A549 (cell line): ENCODE data around the gene POM121L2. TPM values are rescaled to one million over a fixed set of nuclear protein-coding genes. Genes with fewer than 3 reads are reported as not detected.
A peak's percentile ranks its signal among the peaks of the same experiment; 100 is the strongest.

ENCODE experiments used
- ATAC-seq, 2 experiments: fragments of 200-7000 bp in 1 of 2; fragments of >200 bp in 1 of 2; cut with Nextera tagmentation in 1 of 2; cut with Tn5 transposase in 1 of 2; 3 replicates each; pipeline versions ENCODE4 v1.8.0 to v1.9.1; 2018 to 2020; ENCODE audit warnings: mild to moderate bottlenecking in 1 of 2, moderate library complexity in 1 of 2
- CTCF ChIA-PET: fragments of 300-600 bp; sonication (Branson Sonifier 250); formaldehyde crosslinking; extraction: SDS; loops from one replicate; lab custom pipeline; 2021; ENCODE audit warnings: antibody characterized with exemption, inconsistent platforms; lab: Yijun Ruan, JAX
- POLR2A ChIA-PET: fragments of 350-600 bp; formaldehyde crosslinking; extraction: SDS; loops from one replicate; lab custom pipeline; 2021; ENCODE audit warnings: antibody characterized with exemption, inconsistent platforms; lab: Yijun Ruan, JAX
- DNase-seq, 2 experiments: peaks; one replicate each; pipeline versions ENCODE4 v3.0.0 to v3.0.0-alpha.2; 2011 to 2016; ENCODE audit warnings: low read depth in 1 of 2, low spot score in 1 of 2
- FAIRE-seq: peaks from 2 replicates; lab custom pipeline; 2011; peaks lifted over from hg19 to GRCh38; lab: Jason Lieb, UNC
- H3K27ac ChIP-seq, 2 experiments: fragments of >200 bp; sonication (Bioruptor Twin); formaldehyde crosslinking; 3 replicates each; pipeline ENCODE4 v1.5.1; 2016 to 2017
- H3K4me1 ChIP-seq: fragments of >200 bp; sonication (Bioruptor Twin); formaldehyde crosslinking; 3 replicates; pipeline ENCODE4 v1.6.1; 2016
- H3K4me2 ChIP-seq: fragments of >200 bp; sonication (Bioruptor Twin); formaldehyde crosslinking; 3 replicates; pipeline ENCODE4 v1.6.1; 2016
- H3K4me3 ChIP-seq: fragments of >200 bp; sonication (Bioruptor Twin); formaldehyde crosslinking; 3 replicates; pipeline ENCODE4 v1.5.1; 2016
- H3K9me3 ChIP-seq: fragments of >200 bp; sonication (Bioruptor Twin); formaldehyde crosslinking; 3 replicates; pipeline ENCODE4 v1.6.1; 2016
- BHLHE40 ChIP-seq: IDR thresholded peaks from 2 replicates; pipeline ENCODE4 v1.6.1; 2012; ENCODE audit warnings: low read depth, low read length, inconsistent platforms
- CHD4 ChIP-seq: fragments of 200-600 bp; sonication (generic); IDR thresholded peaks from 2 replicates; pipeline ENCODE4 v1.6.1; 2016; ENCODE audit warnings: antibody characterized with exemption, mild to moderate bottlenecking, borderline replicate concordance
- EHF ChIP-seq: fragments of 250-450 bp; sonication (Bioruptor Pico); IDR thresholded peaks from 2 replicates; pipeline ENCODE4 v1.5.0; 2020; ENCODE audit warnings: mild to moderate bottlenecking
- ESRRA ChIP-seq: fragments of 150-350 bp; IDR thresholded peaks from 2 replicates; pipeline ENCODE4 v1.6.1; 2014; ENCODE audit warnings: mild to moderate bottlenecking, low read length, borderline replicate concordance
- GATA3 ChIP-seq: IDR thresholded peaks from 2 replicates; pipeline ENCODE4 v1.6.1; 2012; ENCODE audit warnings: borderline replicate concordance
- HOXB5 ChIP-seq: fragments of 250-450 bp; sonication (Bioruptor Pico); IDR thresholded peaks from 2 replicates; pipeline ENCODE4 v1.5.0; 2020; ENCODE audit warnings: mild to moderate bottlenecking, moderate library complexity
- MYC ChIP-seq: IDR thresholded peaks from 2 replicates; pipeline ENCODE4 v1.6.1; 2012; ENCODE audit warnings: mild to moderate bottlenecking, inconsistent platforms, low read length, improper control_type of control experiment, borderline replicate concordance
- NPAS2 ChIP-seq: fragments of 250-450 bp; sonication (Bioruptor Pico); IDR thresholded peaks from 2 replicates; pipeline ENCODE4 v1.8.0; 2022; ENCODE audit warnings: mild to moderate bottlenecking, moderate library complexity, borderline replicate concordance
- POLR2AphosphoS2 ChIP-seq: conservative IDR thresholded peaks from 2 replicates; pipeline ENCODE4 v1.6.1; 2012; ENCODE audit warnings: low read length, improper control_type of control experiment, inconsistent platforms
- RAD21 ChIP-seq, 2 experiments: fragments of >200 bp in 1 of 2; sonication (Bioruptor Twin) in 1 of 2; formaldehyde crosslinking in 1 of 2; IDR thresholded peaks in 1 of 2; conservative IDR thresholded peaks in 1 of 2; 2 replicates in 1 of 2; 3 replicates in 1 of 2; pipeline ENCODE4 v1.6.1; 2012 to 2018; ENCODE audit warnings: inconsistent platforms in 1 of 2
- SREBF2 ChIP-seq: fragments of 450-650 bp; IDR thresholded peaks from 2 replicates; pipeline ENCODE4 v1.6.1; 2014; ENCODE audit warnings: mild to moderate bottlenecking, moderate library complexity
- ZC3H11A ChIP-seq: fragments of 450-650 bp; IDR thresholded peaks from 2 replicates; pipeline ENCODE4 v1.6.1; 2014; ENCODE audit warnings: antibody characterized with exemption, mild to moderate bottlenecking
- ZFP36 ChIP-seq: fragments of 450-650 bp; IDR thresholded peaks from 2 replicates; pipeline ENCODE4 v1.6.1; 2014; ENCODE audit warnings: borderline replicate concordance; ENCODE audit not compliant: partially characterized antibody
- ZSCAN20 ChIP-seq: fragments of 250-450 bp; sonication (Bioruptor Pico); IDR thresholded peaks from 2 replicates; pipeline ENCODE4 v1.8.0; 2022; ENCODE audit warnings: mild to moderate bottlenecking, moderate library complexity
- WGBS: methylation state at CpG from one replicate; pipeline ENCODE4 v1.1.6; 2017; ENCODE audit errors: missing lambda C conversion rate; 5-methylcytosine and 5-hydroxymethylcytosine counted together
- polyA plus RNA-seq, 4 experiments: library from polyadenylated mRNA; depleted of rRNA in 3 of 4; stranded (reverse); fragments of >200 nt; fragmentation: RNase III in 1 of 4; extraction: RNeasy Plus Mini Kit Qiagen cat#74134 plus additional on column Dnase treatment in 1 of 4; gene quantifications; 2 replicates in 3 of 4; 3 replicates in 1 of 4; pipeline ENCODE4 v1.2.3, GENCODE V29; 2011 to 2017
- TF ChIP-seq, protein P1 (sequence below): IDR thresholded peaks from 2 replicates; pipeline ENCODE4 v1.6.1; 2012
- TF ChIP-seq, protein P2 (sequence below): IDR thresholded peaks from 2 replicates; pipeline ENCODE4 v1.6.1; 2012; ENCODE audit warnings: low read depth, borderline replicate concordance
- TF ChIP-seq, protein P3 (sequence below): IDR thresholded peaks from 2 replicates; pipeline ENCODE4 v1.6.1; 2012
- TF ChIP-seq, protein P4 (sequence below): fragments of 250-450 bp; sonication (Bioruptor Pico); IDR thresholded peaks from 2 replicates; pipeline ENCODE4 v1.5.0; 2021; ENCODE audit warnings: mild to moderate bottlenecking, moderate library complexity, borderline replicate concordance

POM121L2 gene
- polyA plus RNA-seq, 2 of the 4 experiments (the other 2 are of a cell fraction): 0.09 TPM; not detected in 1

DNA sequence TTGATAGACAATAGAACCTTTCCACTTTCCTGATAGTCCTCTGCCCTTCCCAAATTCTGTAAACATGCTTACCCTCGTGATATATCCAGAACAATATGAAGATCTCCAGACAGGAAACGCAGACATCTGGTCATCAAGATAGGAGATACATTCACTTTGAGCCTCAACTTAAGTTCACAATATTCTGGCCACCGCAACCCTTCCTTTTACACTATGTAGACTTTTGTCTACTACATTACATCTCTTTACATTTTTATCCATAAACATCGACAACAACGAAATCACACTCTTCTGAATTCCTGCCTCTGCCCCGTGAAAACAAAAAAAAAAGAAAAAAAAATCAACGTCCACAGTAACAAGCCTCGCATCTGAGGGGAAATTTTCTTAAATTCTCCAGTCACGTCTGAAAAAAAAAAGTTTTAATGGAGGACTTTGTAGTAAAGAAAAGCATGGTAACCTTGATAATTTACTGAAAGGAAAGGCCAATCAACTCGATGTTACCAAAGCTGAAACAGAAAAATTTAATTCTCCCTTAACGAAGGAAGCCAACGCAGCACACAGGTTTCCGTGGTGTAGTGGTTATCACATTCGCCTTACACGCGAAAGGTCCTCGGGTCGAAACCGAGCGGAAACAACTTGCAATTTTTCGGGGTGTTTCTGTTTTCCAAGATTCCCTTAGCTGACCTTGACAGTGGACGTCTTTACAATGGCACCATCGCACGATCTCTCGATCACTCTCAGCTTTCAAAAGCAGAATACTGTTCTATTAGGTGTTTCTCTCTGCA lies 21.8 kb downstream of the POM121L2 start:
- TF ChIP-seq POLR2AphosphoS2 (no peak), ESRRA (no peak), ZC3H11A (no peak), ZFP36 (no peak), NPAS2 (no peak), GATA3 (no peak), MYC (no peak), RAD21 (conservative IDR thresholded peaks at IDR 0.05 in 1 of 2, IDR thresholded peaks at IDR 0.05 in 1 of 2) (no peak), HOXB5 (CRISPR knock-in tag) (no peak), SREBF2 (peak; percentile 52), ZSCAN20 (CRISPR knock-in tag) (no peak), BHLHE40 (no peak), EHF (CRISPR knock-in tag) (no peak)
- TF ChIP-seq, protein P1, sequence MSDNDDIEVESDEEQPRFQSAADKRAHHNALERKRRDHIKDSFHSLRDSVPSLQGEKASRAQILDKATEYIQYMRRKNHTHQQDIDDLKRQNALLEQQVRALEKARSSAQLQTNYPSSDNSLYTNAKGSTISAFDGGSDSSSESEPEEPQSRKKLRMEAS: peak; percentile 19; the same call in 1 of the 2 replicates
- TF ChIP-seq, protein P2, sequence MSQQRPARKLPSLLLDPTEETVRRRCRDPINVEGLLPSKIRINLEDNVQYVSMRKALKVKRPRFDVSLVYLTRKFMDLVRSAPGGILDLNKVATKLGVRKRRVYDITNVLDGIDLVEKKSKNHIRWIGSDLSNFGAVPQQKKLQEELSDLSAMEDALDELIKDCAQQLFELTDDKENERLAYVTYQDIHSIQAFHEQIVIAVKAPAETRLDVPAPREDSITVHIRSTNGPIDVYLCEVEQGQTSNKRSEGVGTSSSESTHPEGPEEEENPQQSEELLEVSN: no peak
- TF ChIP-seq, protein P3, sequence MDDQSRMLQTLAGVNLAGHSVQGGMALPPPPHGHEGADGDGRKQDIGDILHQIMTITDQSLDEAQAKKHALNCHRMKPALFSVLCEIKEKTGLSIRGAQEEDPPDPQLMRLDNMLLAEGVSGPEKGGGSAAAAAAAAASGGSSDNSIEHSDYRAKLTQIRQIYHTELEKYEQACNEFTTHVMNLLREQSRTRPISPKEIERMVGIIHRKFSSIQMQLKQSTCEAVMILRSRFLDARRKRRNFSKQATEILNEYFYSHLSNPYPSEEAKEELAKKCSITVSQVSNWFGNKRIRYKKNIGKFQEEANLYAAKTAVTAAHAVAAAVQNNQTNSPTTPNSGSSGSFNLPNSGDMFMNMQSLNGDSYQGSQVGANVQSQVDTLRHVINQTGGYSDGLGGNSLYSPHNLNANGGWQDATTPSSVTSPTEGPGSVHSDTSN: no peak
- peak overlapping the region; percentile 77 for H3K4me2 ChIP-seq
- POLR2A ChIA-PET: interaction anchor here (0.9 kb wide), 1 partner anchor 448 kb away, joined by 3 read pairs; no protein-coding TSS in a partner anchor

DNA sequence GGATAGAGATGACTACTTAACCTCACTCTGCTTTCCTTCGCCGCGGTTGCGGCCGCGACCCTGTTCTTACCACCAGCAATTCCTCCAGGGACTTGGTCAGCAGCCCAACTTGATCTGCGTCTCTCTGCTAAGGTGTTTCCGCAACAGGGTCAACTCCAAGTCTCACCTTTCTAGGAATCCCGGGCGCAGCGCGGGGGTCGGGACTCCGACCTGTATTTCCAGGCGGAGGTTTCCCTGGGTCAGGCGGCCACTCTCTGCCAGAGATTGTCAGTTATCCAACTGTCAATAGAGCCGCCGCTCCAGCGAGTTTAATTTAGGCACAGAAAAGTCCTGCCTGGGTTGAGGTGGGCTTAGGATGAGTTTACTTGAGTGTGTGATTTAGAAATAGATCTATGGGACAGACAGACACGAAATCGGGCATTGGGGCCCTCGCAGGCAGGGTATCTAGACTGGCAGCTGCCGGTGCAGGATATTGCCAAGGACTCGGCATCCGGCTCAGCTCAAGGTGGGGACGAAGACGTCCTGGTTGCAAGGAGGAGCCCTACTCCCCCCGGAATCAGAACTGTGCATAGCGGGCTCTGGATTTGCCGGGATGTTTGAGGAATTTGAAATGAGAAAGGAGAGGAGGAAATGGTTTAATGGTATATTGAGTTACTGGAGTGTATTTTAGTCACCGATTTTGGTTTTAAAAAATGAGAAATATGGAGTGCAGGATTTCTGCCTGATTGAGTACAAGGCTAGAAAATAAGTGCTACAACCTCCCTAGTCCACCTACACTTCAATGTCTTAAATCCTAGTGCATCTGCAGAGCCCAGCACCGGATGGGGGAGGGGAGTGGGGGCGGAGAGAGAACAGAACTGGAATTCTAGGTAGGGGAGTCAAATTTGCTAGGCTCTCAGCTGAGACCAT lies 23.7 kb downstream of the POM121L2 start:
- ChIA-PET CTCF (no interaction called here), POLR2A (interaction anchor here (0.5 kb wide), 1 partner anchor 186 kb away, joined by 3 read pairs; no protein-coding TSS in a partner anchor)
- Histone ChIP-seq H3K4me3 (peak overlapping the region; percentile 54), H3K4me2 (peak overlapping the region; percentile 77), H3K4me1 (peaks cover 18% of the 10 kb centered on the region; the same call in 1 of the 3 replicates), H3K27ac (peak overlapping the region; percentile 42 to 79), H3K9me3 (no peaks in the 10 kb centered on the region)
- TF ChIP-seq CHD4: no peak
- TF ChIP-seq, protein P1: peak; percentile 19; the same call in 1 of the 2 replicates
- FAIRE-seq (no peak), DNase-seq (peak in 1 of 2 experiments; percentile 28), ATAC-seq (peak; percentile 80 to 86)
- WGBS: 2% methylated on average over 33 of the region's 33 CpGs

More for the DNA sequence above, 21.8 kb downstream of the POM121L2 start:
- Histone ChIP-seq H3K9me3 (no peaks in the 10 kb centered on the region), H3K4me3 (peak overlapping the region; percentile 36), H3K4me1 (peaks cover 26% of the 10 kb centered on the region; the same call in 2 of the 3 replicates), H3K27ac (peak overlapping the region; percentile 22 to 45; a peak in 2 of 6 replicates)
- WGBS: 16% methylated on average over 25 of the region's 25 CpGs
- no peak for FAIRE-seq
- DNase-seq: peak in 1 of 2 experiments; percentile 78
- CTCF ChIA-PET: no interaction called here
- peak; percentile 50 to 69 for ATAC-seq

DNA sequence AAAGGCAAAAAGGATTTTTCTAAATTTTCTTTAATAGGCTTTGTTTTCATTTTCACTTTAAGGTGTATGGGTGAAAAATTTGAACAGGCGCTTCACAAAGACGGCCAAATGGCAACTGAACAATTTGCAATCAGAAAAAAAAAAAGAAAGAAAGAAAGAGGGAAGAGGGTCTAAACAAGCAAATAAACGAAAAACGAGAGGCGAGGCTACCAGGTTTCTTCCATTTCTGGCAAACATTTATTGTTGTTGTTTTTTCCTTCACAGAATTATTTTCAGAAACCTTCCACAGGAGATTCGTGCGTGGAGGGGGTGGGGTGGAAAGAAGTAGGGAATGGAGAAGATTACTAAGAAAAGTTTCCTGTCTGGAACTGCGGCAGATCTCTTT lies 24.3 kb downstream of the POM121L2 start:
- ATAC-seq (no peak), DNase-seq (no peak), FAIRE-seq (no peak)
- Histone ChIP-seq H3K4me3 (peak overlapping the region; percentile 54), H3K27ac (peak overlapping the region; percentile 42 to 79), H3K4me1 (peaks cover 18% of the 10 kb centered on the region; the same call in 1 of the 3 replicates), H3K9me3 (no peaks in the 10 kb centered on the region), H3K4me2 (peak overlapping the region; percentile 77)
- TF ChIP-seq, protein P4, sequence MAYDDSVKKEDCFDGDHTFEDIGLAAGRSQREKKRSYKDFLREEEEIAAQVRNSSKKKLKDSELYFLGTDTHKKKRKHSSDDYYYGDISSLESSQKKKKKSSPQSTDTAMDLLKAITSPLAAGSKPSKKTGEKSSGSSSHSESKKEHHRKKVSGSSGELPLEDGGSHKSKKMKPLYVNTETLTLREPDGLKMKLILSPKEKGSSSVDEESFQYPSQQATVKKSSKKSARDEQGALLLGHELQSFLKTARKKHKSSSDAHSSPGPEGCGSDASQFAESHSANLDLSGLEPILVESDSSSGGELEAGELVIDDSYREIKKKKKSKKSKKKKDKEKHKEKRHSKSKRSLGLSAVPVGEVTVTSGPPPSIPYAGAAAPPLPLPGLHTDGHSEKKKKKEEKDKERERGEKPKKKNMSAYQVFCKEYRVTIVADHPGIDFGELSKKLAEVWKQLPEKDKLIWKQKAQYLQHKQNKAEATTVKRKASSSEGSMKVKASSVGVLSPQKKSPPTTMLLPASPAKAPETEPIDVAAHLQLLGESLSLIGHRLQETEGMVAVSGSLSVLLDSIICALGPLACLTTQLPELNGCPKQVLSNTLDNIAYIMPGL: no peak
- 18% methylated on average over 8 of the region's 8 CpGs for WGBS
- CTCF ChIA-PET: no interaction called here
- POLR2A ChIA-PET: no interaction called here
